Measurements from ENCODE around the gene HNRNPM.

Gene HNRNPM

GRCh38 chr19:8532225-8532624 is 87.5 kb downstream of the HNRNPM start:
- Histone ChIP-seq H3K9me3 (peaks cover 22% of the 10 kb centered on the region), H3K27ac (peak overlapping the region; percentile 35), H3K4me1 (ENCODE audit: control insufficient read depth in 1 of 2, insufficient read depth in 1 of 2, low read depth in 1 of 2, low read length in 1 of 2) (no peaks in the 10 kb centered on the region), H3K4me3 (ENCODE audit: low read depth in 1 of 2, low read length in 1 of 2) (no peak overlapping the region), H3K36me3 (peaks cover 100% of the 10 kb centered on the region), H3K27me3 (no peaks in the 10 kb centered on the region)
- no peak for TF ChIP-seq CTCF (IDR thresholded peaks at IDR 0.05)

GRCh38 chr19:8536282-8536681 is 91.5 kb downstream of the HNRNPM start:
- H3K36me3 ChIP-seq: peaks cover 100% of the 10 kb centered on the region

GRCh38 chr19:8537099-8537498 is 92.3 kb downstream of the HNRNPM start:
- peak overlapping the region; percentile 50 for H3K27ac ChIP-seq
- no peak for TF ChIP-seq CTCF (IDR thresholded peaks at IDR 0.05)
- peaks cover 100% of the 10 kb centered on the region for H3K36me3 ChIP-seq

More at GRCh38 chr19:8536282-8536681, 91.5 kb downstream of the HNRNPM start:
- H3K27ac ChIP-seq: peak overlapping the region; percentile 50
- no peak overlapping the region for H3K4me3 ChIP-seq (ENCODE audit: low read depth in 1 of 2, low read length in 1 of 2)
- H3K27me3 ChIP-seq: no peaks in the 10 kb centered on the region
- no peak for TF ChIP-seq CTCF (IDR thresholded peaks at IDR 0.05)
- peaks cover 14% of the 10 kb centered on the region for H3K9me3 ChIP-seq
- peaks cover 14% of the 10 kb centered on the region in 2 experiments for H3K4me1 ChIP-seq (ENCODE audit: control insufficient read depth in 1 of 2, insufficient read depth in 1 of 2, low read depth in 1 of 2, low read length in 1 of 2)

More at GRCh38 chr19:8537099-8537498, 92.3 kb downstream of the HNRNPM start:
- no peaks in the 10 kb centered on the region for H3K27me3 ChIP-seq
- peaks cover 14% of the 10 kb centered on the region for H3K9me3 ChIP-seq
- H3K4me3 ChIP-seq (ENCODE audit: low read depth in 1 of 2, low read length in 1 of 2): no peak overlapping the region
- peaks cover 15 to 18% of the 10 kb centered on the region in 2 experiments for H3K4me1 ChIP-seq (ENCODE audit: control insufficient read depth in 1 of 2, insufficient read depth in 1 of 2, low read depth in 1 of 2, low read length in 1 of 2)

Measured in neutrophil (primary cell).